ENCODE results near the gene CELSR2. TPM values are rescaled to one million over a fixed set of nuclear protein-coding genes. Genes with fewer than 3 reads are reported as not detected.

CELSR2 gene
- total RNA-seq, 1 donor from 2014 or later = 1.6 TPM

DNA sequence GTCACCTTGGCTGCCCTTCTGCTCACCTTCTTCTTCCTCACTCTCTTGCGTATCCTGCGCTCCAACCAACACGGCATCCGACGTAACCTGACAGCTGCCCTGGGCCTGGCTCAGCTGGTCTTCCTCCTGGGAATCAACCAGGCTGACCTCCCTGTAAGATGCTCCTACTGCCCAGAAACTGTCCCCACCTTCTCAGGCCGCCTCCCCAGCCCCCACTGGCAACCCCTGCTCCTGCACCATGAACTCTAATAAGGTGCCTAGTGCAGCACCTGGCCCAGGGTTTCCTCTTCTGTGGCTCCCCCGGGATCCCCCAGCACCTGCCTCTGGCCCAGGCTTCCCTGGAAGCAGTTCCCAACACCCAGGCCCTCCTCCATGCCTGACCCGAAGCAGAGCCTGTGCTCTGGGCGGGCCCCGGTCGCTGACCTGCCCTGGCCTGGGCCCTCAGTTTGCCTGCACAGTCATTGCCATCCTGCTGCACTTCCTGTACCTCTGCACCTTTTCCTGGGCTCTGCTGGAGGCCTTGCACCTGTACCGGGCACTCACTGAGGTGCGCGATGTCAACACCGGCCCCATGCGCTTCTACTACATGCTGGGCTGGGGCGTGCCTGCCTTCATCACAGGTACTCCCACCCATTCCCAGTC lies 20.8 kb downstream of the CELSR2 start:
- no peaks in the 10 kb centered on the region for H3K27me3 ChIP-seq (ENCODE audit: control insufficient read depth in 3 of 3, insufficient read depth in 3 of 3, low read length in 3 of 3)
- H3K9ac ChIP-seq (ENCODE audit: low read depth in 1 of 3, low read length in 3 of 3) = no peak overlapping the region
- no peak overlapping the region for H3K4me3 ChIP-seq (ENCODE audit: low read length in 3 of 3)
- H3K9me3 ChIP-seq (ENCODE audit: control insufficient read depth in 3 of 3, low read length in 3 of 3) = no peaks in the 10 kb centered on the region
- H3K4me1 ChIP-seq (ENCODE audit: control insufficient read depth in 3 of 3, insufficient read depth in 3 of 3, low read length in 3 of 3) = peaks cover 0 to 9% (median 9%) of the 10 kb centered on the region in 3 donors
- H3K36me3 ChIP-seq (ENCODE audit: control insufficient read depth in 3 of 3, insufficient read depth in 3 of 3, low read length in 3 of 3) = peaks cover 0 to 11% (median 4%) of the 10 kb centered on the region in 3 donors
- no peak overlapping the region for H3K27ac ChIP-seq (ENCODE audit: low read depth, low read length)

DNA sequence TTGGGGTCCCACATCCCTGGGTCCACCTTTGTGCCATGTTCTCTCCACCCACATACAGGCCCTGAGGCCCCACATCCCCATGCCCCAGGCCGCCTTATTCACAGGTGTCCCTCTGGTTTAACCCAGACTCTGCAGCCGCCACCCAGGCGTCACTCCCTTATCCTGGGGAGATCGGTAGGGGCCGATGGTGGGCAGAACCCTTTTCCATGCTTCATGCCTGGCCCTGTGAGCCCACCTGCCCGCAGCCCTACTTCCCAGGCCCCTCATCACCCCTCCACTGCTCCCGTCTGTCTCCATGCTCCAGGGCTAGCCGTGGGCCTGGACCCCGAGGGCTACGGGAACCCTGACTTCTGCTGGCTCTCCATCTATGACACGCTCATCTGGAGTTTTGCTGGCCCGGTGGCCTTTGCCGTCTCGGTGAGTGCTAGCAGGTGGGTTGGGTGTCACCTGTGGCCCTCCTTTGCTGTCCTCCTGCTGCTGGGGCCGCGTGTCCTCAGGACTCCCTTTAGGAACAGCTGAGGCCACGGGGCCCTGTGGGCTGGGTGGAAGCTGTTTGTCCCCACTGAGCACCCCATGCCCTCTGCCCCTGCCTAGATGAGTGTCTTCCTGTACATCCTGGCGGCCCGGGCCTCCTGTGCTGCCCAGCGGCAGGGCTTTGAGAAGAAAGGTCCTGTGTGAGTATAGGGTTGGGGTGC lies 21.4 kb downstream of the CELSR2 start:
- no peaks in the 10 kb centered on the region for H3K27me3 ChIP-seq (ENCODE audit: control insufficient read depth in 3 of 3, insufficient read depth in 3 of 3, low read length in 3 of 3)
- H3K36me3 ChIP-seq (ENCODE audit: control insufficient read depth in 3 of 3, insufficient read depth in 3 of 3, low read length in 3 of 3) = peaks cover 0 to 8% (median 3%) of the 10 kb centered on the region in 3 donors
- peaks cover 0 to 16% (median 16%) of the 10 kb centered on the region in 3 donors for H3K4me1 ChIP-seq (ENCODE audit: control insufficient read depth in 3 of 3, insufficient read depth in 3 of 3, low read length in 3 of 3)
- H3K9ac ChIP-seq (ENCODE audit: low read depth in 1 of 3, low read length in 3 of 3) = no peak overlapping the region
- no peak overlapping the region for H3K4me3 ChIP-seq (ENCODE audit: low read length in 3 of 3)
- no peaks in the 10 kb centered on the region for H3K9me3 ChIP-seq (ENCODE audit: control insufficient read depth in 3 of 3, low read length in 3 of 3)
- H3K27ac ChIP-seq (ENCODE audit: low read depth, low read length) = no peak overlapping the region

DNA sequence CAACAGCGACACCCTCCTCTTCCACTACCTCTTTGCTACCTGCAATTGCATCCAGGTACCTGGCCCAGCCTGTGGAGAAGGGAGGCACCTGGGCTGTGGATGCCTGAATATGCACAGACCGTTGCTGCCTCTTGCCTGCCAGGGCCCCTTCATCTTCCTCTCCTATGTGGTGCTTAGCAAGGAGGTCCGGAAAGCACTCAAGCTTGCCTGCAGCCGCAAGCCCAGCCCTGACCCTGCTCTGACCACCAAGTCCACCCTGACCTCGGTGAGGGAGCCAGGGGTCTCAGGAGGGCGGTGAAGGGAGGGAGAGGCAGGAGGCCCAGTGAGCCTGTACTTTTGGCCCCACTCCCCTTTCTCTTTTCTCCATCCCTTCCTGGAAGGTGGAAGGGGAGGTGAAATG lies 22.1 kb downstream of the CELSR2 start:
- Histone ChIP-seq H3K9me3 (ENCODE audit: control insufficient read depth in 3 of 3, low read length in 3 of 3) (no peaks in the 10 kb centered on the region), H3K27ac (ENCODE audit: low read depth, low read length) (no peak overlapping the region), H3K4me1 (ENCODE audit: control insufficient read depth in 3 of 3, insufficient read depth in 3 of 3, low read length in 3 of 3) (peaks cover 0 to 18% (median 17%) of the 10 kb centered on the region in 3 donors), H3K36me3 (ENCODE audit: control insufficient read depth in 3 of 3, insufficient read depth in 3 of 3, low read length in 3 of 3) (peaks cover 0 to 8% (median 3%) of the 10 kb centered on the region in 3 donors), H3K27me3 (ENCODE audit: control insufficient read depth in 3 of 3, insufficient read depth in 3 of 3, low read length in 3 of 3) (no peaks in the 10 kb centered on the region), H3K9ac (ENCODE audit: low read depth in 1 of 3, low read length in 3 of 3) (no peak overlapping the region), H3K4me3 (ENCODE audit: low read length in 3 of 3) (no peak overlapping the region)

GRCh38 chr1:109272021-109272799 lies 22.9 kb downstream of the CELSR2 start:
- no peak overlapping the region for H3K9ac ChIP-seq (ENCODE audit: low read depth in 1 of 3, low read length in 3 of 3)

GRCh38 chr1:109272831-109273547 lies 23.6 kb downstream of the CELSR2 start:
- no peaks in the 10 kb centered on the region for H3K27me3 ChIP-seq (ENCODE audit: control insufficient read depth in 3 of 3, insufficient read depth in 3 of 3, low read length in 3 of 3)
- no peak overlapping the region for H3K27ac ChIP-seq (ENCODE audit: low read depth, low read length)
- no peak overlapping the region for H3K4me3 ChIP-seq (ENCODE audit: low read length in 3 of 3)

More at GRCh38 chr1:109272021-109272799, 22.9 kb downstream of the CELSR2 start:
- no peak overlapping the region for H3K4me3 ChIP-seq (ENCODE audit: low read length in 3 of 3)
- no peak overlapping the region for H3K27ac ChIP-seq (ENCODE audit: low read depth, low read length)
- peaks cover under 1 to 22% (median 19%) of the 10 kb centered on the region in 3 donors for H3K4me1 ChIP-seq (ENCODE audit: control insufficient read depth in 3 of 3, insufficient read depth in 3 of 3, low read length in 3 of 3)
- no peaks in the 10 kb centered on the region for H3K9me3 ChIP-seq (ENCODE audit: control insufficient read depth in 3 of 3, low read length in 3 of 3)
- no peaks in the 10 kb centered on the region for H3K27me3 ChIP-seq (ENCODE audit: control insufficient read depth in 3 of 3, insufficient read depth in 3 of 3, low read length in 3 of 3)
- peaks cover 0 to 7% (median 3%) of the 10 kb centered on the region in 3 donors for H3K36me3 ChIP-seq (ENCODE audit: control insufficient read depth in 3 of 3, insufficient read depth in 3 of 3, low read length in 3 of 3)

GRCh38 chr1:109273570-109274288 lies 24.4 kb downstream of the CELSR2 start:
- Histone ChIP-seq H3K4me3 (ENCODE audit: low read length in 3 of 3) (no peak overlapping the region), H3K4me1 (ENCODE audit: control insufficient read depth in 3 of 3, insufficient read depth in 3 of 3, low read length in 3 of 3) (peaks cover 5 to 30% (median 26%) of the 10 kb centered on the region in 3 donors), H3K27me3 (ENCODE audit: control insufficient read depth in 3 of 3, insufficient read depth in 3 of 3, low read length in 3 of 3) (no peaks in the 10 kb centered on the region), H3K9me3 (ENCODE audit: control insufficient read depth in 3 of 3, low read length in 3 of 3) (no peaks in the 10 kb centered on the region), H3K27ac (ENCODE audit: low read depth, low read length) (peak overlapping the region; percentile 73), H3K36me3 (ENCODE audit: control insufficient read depth in 3 of 3, insufficient read depth in 3 of 3, low read length in 3 of 3) (peaks cover 0 to 7% (median 3%) of the 10 kb centered on the region in 3 donors), H3K9ac (ENCODE audit: low read depth in 1 of 3, low read length in 3 of 3) (no peak overlapping the region)

More at GRCh38 chr1:109272831-109273547, 23.6 kb downstream of the CELSR2 start:
- no peaks in the 10 kb centered on the region for H3K9me3 ChIP-seq (ENCODE audit: control insufficient read depth in 3 of 3, low read length in 3 of 3)
- H3K36me3 ChIP-seq (ENCODE audit: control insufficient read depth in 3 of 3, insufficient read depth in 3 of 3, low read length in 3 of 3) = peaks cover 0 to 7% (median 3%) of the 10 kb centered on the region in 3 donors
- peaks cover 5 to 30% (median 26%) of the 10 kb centered on the region in 3 donors for H3K4me1 ChIP-seq (ENCODE audit: control insufficient read depth in 3 of 3, insufficient read depth in 3 of 3, low read length in 3 of 3)
- no peak overlapping the region for H3K9ac ChIP-seq (ENCODE audit: low read depth in 1 of 3, low read length in 3 of 3)

GRCh38 chr1:109274533-109275476 lies 25.5 kb downstream of the CELSR2 start:
- Histone ChIP-seq H3K4me1 (ENCODE audit: control insufficient read depth in 3 of 3, insufficient read depth in 3 of 3, low read length in 3 of 3) (peaks cover 5 to 30% (median 26%) of the 10 kb centered on the region in 3 donors), H3K9ac (ENCODE audit: low read depth in 1 of 3, low read length in 3 of 3) (peak overlapping the region in 2 of 3 donors; percentile 38 to 66), H3K4me3 (ENCODE audit: low read length in 3 of 3) (no peak overlapping the region), H3K36me3 (ENCODE audit: control insufficient read depth in 3 of 3, insufficient read depth in 3 of 3, low read length in 3 of 3) (peaks cover 0 to 3% (median under 1%) of the 10 kb centered on the region in 3 donors), H3K27me3 (ENCODE audit: control insufficient read depth in 3 of 3, insufficient read depth in 3 of 3, low read length in 3 of 3) (no peaks in the 10 kb centered on the region), H3K9me3 (ENCODE audit: control insufficient read depth in 3 of 3, low read length in 3 of 3) (no peaks in the 10 kb centered on the region), H3K27ac (ENCODE audit: low read depth, low read length) (peak overlapping the region; percentile 73)

- no peak overlapping the region for H3K4me3 ChIP-seq (ENCODE audit: low read length in 3 of 3)
- H3K4me1 ChIP-seq (ENCODE audit: control insufficient read depth in 3 of 3, insufficient read depth in 3 of 3, low read length in 3 of 3) = peaks cover 5 to 30% (median 26%) of the 10 kb centered on the region in 3 donors
- H3K9me3 ChIP-seq (ENCODE audit: control insufficient read depth in 3 of 3, low read length in 3 of 3) = no peaks in the 10 kb centered on the region
- H3K9ac ChIP-seq (ENCODE audit: low read depth in 1 of 3, low read length in 3 of 3) = no peak overlapping the region
- H3K27me3 ChIP-seq (ENCODE audit: control insufficient read depth in 3 of 3, insufficient read depth in 3 of 3, low read length in 3 of 3) = no peaks in the 10 kb centered on the region
- H3K27ac ChIP-seq (ENCODE audit: low read depth, low read length) = no peak overlapping the region
- H3K36me3 ChIP-seq (ENCODE audit: control insufficient read depth in 3 of 3, insufficient read depth in 3 of 3, low read length in 3 of 3) = peaks cover 0 to 5% (median 0%) of the 10 kb centered on the region in 3 donors
Observed at GRCh38 chr1:109275706-109276345, 26.5 kb downstream of the CELSR2 start.

Measured in skeletal muscle tissue (tissue), 4 donors.